ENCODE measurements around the gene CBFA2T2. TPM values are rescaled to one million over a fixed set of nuclear protein-coding genes. Genes with fewer than 3 reads are reported as not detected.

Gene CBFA2T2
- total RNA-seq, 1 donor from 2014 or later = 52.3 TPM

- no peaks in the 10 kb centered on the region for H3K9me3 Mint-ChIP-seq
- no peak overlapping the region for H3K4me3 Mint-ChIP-seq
- no peak overlapping the region for H3K27ac Mint-ChIP-seq
- no peaks in the 10 kb centered on the region for H3K4me1 Mint-ChIP-seq (ENCODE audit: unreplicated experiment)
- no peaks in the 10 kb centered on the region for H3K27me3 Mint-ChIP-seq
- H3K36me3 Mint-ChIP-seq = peaks cover 48% of the 10 kb centered on the region
- TF ChIP-seq CTCF (conservative IDR thresholded peaks at IDR 0.05) = no peak
- DNase-seq (ENCODE audit: extremely low spot score, unreplicated experiment) = no peak
These were observed 145.4 kb downstream of the CBFA2T2 start for GRCh38 chr20:33635341-33635740.

DNA sequence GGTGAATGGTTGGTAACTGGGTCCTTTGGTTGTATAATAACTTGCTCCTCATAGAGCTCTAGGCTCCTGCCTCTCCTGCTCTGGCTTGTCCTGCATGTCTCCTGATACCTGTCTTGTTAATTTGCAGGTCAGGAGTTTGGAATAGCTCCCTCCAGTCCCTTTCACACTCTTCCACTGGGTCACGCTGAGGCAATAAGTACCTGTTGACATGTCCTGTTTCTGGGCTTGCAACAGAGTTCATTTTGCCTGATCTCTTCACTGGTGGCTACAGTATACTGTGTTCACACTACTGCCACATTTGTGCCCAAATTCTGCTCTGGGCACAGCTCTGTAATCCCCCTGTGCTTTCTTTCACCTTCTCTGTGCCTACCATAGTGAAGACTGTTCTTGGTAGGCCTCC, 146.9 kb downstream of the CBFA2T2 start:
- Mint-ChIP-seq H3K36me3 (peaks cover 36% of the 10 kb centered on the region), H3K4me1 (ENCODE audit: unreplicated experiment) (no peaks in the 10 kb centered on the region)
- DNase-seq (ENCODE audit: extremely low spot score, unreplicated experiment) = no peak

GRCh38 chr20:33640287-33640686, 150.4 kb downstream of the CBFA2T2 start:
- no peaks in the 10 kb centered on the region for H3K27me3 Mint-ChIP-seq
- DNase-seq (ENCODE audit: extremely low spot score, unreplicated experiment) = no peak
- no peak overlapping the region for H3K27ac Mint-ChIP-seq
- peaks cover 42% of the 10 kb centered on the region for H3K36me3 Mint-ChIP-seq
- H3K4me3 Mint-ChIP-seq = no peak overlapping the region
- no peaks in the 10 kb centered on the region for H3K9me3 Mint-ChIP-seq
- peaks cover 7% of the 10 kb centered on the region for H3K4me1 Mint-ChIP-seq (ENCODE audit: unreplicated experiment)
- no peak for TF ChIP-seq CTCF (conservative IDR thresholded peaks at IDR 0.05)

More for the DNA sequence above, 146.9 kb downstream of the CBFA2T2 start:
- Mint-ChIP-seq H3K27ac (no peak overlapping the region), H3K9me3 (no peaks in the 10 kb centered on the region), H3K4me3 (no peak overlapping the region), H3K27me3 (no peaks in the 10 kb centered on the region)
- TF ChIP-seq CTCF (conservative IDR thresholded peaks at IDR 0.05) = no peak

GRCh38 chr20:33644313-33645071, 154.6 kb downstream of the CBFA2T2 start:
- H3K4me3 Mint-ChIP-seq = no peak overlapping the region
- no peak for DNase-seq (ENCODE audit: extremely low spot score, unreplicated experiment)
- H3K36me3 Mint-ChIP-seq = peaks cover 35% of the 10 kb centered on the region
- H3K4me1 Mint-ChIP-seq (ENCODE audit: unreplicated experiment) = peaks cover 30% of the 10 kb centered on the region
- no peaks in the 10 kb centered on the region for H3K27me3 Mint-ChIP-seq
- no peaks in the 10 kb centered on the region for H3K9me3 Mint-ChIP-seq
- no peak overlapping the region for H3K27ac Mint-ChIP-seq
- no peak for TF ChIP-seq CTCF (conservative IDR thresholded peaks at IDR 0.05)

DNA sequence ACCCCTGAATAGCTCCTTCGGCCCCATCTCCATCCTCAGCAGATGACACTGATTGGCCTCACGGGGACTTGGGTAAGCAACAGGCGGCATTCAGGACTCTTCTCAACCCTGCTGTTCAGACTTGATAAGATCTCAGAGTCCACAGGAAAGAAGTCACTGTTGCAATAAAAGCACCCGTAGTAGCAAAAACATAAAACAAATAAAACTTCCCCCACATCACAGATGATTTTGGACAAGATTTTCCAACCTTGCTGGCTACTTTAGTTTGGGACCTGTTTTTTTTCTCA, 155.1 kb downstream of the CBFA2T2 start:
- H3K9me3 Mint-ChIP-seq = no peaks in the 10 kb centered on the region
- TF ChIP-seq CTCF (conservative IDR thresholded peaks at IDR 0.05) = no peak
- H3K4me3 Mint-ChIP-seq = no peak overlapping the region
- H3K4me1 Mint-ChIP-seq (ENCODE audit: unreplicated experiment) = peaks cover 35% of the 10 kb centered on the region
- peak overlapping the region; percentile 9 for H3K27ac Mint-ChIP-seq
- no peaks in the 10 kb centered on the region for H3K27me3 Mint-ChIP-seq
- H3K36me3 Mint-ChIP-seq = peaks cover 34% of the 10 kb centered on the region
- no peak for DNase-seq (ENCODE audit: extremely low spot score, unreplicated experiment)
